Limb (tissue), 2 donors: ENCODE data around the gene NANOS2.
A peak's percentile ranks its signal among the peaks of the same experiment; 100 is the strongest.

Experiments used
- DNase-seq, 2 donors: peaks; one replicate each; pipeline ENCODE4 v3.0.0-alpha.2; 2016; ENCODE audit errors: extremely low spot score in 2 of 2

Gene NANOS2

GRCh38 chr19:45913874-45914830 lies at the start of gene NANOS2:
NANOS2 (minus strand) TSS chr19:45914778; CDS start chr19:45914693, 85 bp downstream.
- no peak for DNase-seq

DNA sequence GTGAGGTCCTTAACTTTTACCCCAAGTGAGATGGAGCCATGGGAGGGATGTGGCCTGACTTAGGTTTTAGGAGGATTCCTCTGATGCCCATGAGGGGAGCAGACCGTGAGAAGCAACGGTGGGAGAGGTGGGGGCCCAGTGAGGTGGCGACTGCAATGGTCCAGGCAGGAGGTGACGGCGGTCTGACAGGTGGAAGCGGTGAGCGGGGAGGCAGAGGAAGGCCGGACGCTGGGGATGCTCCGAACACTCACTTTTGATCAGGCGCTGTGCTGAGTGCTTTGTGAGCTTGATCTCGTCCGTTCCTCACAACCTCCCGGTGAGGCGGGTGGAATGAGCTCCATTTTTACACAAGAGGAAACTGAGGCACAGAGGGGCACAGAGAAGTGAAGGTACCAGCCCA lies 47.4 kb upstream of the NANOS2 start:
- no peak for DNase-seq

- DNase-seq = peak in 1 of 2 donors; percentile 51
Measured at GRCh38 chr19:45960595-45961235, 46.1 kb upstream of the NANOS2 start.

DNA sequence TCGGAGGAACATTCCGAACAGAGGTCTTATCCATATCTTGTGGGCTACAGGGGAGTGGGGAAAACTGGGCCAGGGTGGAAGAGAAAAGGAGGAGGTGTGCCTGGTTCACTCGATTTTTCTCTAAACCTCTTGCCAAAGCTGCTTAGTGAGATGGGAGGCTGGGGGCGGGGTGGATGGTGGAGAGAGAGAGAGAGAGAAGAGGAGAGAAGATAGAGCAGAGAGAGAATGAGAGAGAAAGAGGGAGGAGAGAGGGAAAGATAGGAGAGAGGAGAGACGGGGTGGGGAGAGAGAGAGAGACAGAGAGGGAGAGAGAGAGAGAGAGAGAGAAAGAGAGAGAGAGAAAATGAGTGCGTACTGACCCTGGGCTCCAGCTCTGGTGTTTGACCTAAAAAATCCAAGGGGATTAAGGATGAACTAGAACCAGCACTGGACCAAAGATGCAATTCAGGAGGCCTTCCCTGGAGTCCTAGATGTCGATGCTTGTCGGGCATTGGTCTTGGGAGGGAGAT lies 45.0 kb upstream of the NANOS2 start:
- no peak for DNase-seq

DNA sequence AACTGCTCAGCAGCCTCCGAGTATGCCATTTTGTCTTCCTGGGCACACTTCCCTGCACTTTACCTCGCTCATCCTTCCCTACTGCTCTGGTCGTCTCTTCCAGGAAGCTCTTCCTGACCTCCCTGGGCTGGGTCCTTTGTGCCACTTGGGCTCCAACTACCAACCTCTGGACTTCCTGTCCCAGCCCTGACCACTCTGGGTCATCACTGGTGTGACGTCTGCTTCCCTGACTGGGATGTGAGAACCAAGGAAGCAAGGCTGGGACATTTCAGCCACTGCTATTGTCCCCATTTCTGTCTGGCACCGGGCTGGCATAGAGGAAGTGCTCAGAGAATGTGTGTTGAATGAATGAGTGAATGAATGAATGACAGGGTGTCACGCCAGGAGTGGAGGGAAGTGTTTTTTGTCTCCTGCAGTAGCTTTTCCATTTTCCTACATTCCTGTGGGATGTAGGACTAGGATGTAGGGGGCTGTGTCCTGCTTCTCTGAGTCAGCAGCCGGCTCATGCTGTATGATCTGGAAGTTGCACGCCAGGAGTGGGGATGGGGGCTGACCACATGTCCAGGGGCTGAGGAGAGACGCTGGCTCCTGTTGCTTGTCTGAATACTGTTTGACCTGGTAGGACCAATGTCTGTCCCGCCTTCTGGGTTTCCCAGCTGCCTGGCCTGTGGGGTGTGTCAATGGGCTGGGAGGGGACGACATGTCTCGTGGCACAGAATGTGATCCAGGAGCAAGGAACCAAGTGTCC lies 44.4 kb upstream of the NANOS2 start:
- DNase-seq = no peak

DNA sequence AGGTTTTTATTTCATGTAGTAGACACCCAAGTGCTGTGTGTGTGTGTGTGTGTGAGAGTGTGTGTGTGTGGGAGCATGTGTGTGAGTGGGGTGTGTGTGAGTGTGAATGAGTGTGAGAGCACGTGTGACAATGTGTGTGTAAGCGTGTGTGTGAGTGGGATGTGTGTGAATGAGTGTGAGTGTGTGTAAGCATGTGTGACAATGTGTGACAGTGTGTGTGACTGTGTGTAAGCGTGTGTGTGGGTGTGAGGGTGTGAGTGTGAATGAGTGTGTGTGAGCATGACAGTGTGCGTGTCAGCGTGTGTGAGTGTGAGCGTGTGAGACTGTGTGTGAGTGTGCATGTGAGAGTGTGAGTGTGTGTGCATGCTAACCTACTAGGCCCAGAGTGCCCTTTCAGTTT lies 43.7 kb upstream of the NANOS2 start:
- DNase-seq = no peak

DNA sequence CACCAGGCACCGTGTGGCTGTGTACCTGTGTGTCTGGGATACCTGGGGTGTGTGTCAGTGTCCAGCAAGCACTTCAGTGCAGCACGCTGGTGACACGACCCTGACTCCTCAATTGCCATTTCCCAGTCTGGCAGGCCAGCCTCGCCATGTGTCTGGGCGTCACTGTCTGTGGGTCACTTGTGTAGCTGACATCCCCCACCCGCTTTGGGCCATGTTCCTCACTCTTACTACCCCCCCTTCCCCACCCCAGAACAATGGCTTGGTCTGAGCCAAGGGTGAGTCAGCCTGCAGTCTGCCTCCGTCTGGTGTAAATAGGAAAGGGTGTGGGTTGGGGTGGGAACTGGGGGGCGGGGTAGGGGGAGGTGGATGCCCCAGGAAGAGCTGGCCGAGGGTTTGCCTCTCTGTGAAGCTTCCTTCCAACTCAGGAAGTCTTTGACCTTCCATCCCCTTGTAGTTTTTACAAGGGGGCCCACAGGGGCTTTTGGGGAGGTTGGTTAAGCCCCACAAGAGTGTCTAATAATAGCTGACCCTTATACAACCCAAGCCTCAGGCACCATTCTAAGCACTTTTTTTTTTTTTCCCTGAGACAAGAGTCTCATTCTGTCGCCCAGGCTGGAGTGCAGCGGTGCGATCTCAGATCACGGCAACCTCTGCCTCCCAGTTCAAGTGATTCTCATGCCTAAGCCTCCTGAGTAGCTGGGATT lies 41.5 kb upstream of the NANOS2 start:
- no peak for DNase-seq

- DNase-seq = peak in 1 of 2 donors; percentile 76
Measured at GRCh38 chr19:45954156-45954555, 39.6 kb upstream of the NANOS2 start.

- DNase-seq = no peak
Measured at GRCh38 chr19:45953676-45954075, 39.1 kb upstream of the NANOS2 start.

- DNase-seq = peak; percentile 62 to 80
Measured at GRCh38 chr19:45952686-45953505, 38.3 kb upstream of the NANOS2 start.

DNA sequence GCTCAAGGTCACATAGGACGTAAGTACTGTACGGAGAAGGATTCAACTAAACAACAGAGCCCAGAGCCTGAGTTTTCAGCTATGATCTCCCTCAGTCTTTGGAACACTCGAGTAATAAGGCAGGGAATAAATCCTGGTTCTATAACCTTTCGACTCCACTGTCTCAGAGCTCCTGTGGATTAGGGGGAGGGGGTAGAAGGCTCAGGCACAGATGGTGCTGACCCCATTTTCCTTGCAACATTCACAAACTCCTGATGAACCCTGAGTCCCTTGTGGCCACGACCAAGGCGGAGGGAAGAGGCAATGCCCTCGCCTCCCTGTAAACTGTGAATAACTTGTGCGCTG lies 37.7 kb upstream of the NANOS2 start:
- no peak for DNase-seq

GRCh38 chr19:45947926-45948325 lies 33.3 kb upstream of the NANOS2 start:
- DNase-seq = no peak

GRCh38 chr19:45940515-45940805 lies 25.9 kb upstream of the NANOS2 start:
- DNase-seq = no peak

- no peak for DNase-seq
Measured at GRCh38 chr19:45939792-45940514, 25.4 kb upstream of the NANOS2 start.

GRCh38 chr19:45938733-45939319 lies 24.2 kb upstream of the NANOS2 start:
- DNase-seq = no peak

DNA sequence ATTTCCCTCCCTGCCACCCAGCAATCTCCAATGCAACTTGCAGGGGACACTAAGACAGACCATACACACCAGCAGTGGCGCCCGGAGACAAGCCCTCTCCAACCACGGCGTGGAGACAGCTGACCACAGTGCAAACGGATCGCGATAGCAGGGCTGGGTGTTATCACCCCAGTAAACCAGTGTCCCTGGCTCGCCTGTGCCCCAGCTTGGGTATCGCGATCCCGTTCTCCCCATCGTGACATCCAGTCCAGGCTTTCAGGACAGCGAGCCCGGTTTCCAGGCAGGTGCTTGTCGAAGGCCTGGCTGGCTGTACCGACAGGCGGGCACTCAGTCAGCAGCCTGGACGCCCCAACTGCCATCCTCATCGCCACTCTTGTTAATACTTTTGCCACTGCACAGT lies 20.7 kb upstream of the NANOS2 start:
- DNase-seq = no peak

DNA sequence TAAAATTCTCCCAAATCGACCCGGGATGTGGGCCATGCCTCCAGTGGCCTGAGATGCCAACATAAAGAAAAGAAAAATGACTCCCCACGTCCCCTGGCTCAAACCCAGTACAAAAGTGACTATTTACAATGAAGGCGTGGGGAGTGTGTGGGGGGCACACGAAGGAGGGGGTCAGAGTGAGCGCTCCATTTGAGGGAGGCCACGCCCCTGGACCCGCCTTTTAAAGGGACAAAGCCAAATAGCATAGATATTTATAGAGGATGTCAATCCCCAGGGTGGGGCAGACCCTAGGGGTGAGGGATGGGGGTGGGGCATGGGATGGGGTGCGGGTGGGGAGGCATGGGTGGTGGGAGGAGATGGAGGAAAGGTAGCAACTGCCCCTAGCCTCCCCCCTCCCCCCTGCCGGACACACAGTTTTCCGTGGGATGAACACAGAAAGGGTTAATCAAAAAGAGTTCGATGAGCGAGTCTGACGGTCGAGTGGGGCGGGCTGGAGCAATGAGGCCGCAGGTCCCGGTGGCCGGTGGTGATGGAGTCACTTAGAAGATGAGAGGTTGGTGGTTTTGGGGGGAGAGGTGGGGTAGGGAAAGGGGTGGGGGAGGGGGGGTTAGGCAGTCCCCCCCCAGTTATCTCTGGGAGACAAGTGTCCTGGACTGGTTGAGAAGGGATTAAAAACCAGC lies 20.1 kb upstream of the NANOS2 start:
- no peak for DNase-seq

- no peak for DNase-seq
Measured at GRCh38 chr19:45933759-45934158, 19.2 kb upstream of the NANOS2 start.

DNA sequence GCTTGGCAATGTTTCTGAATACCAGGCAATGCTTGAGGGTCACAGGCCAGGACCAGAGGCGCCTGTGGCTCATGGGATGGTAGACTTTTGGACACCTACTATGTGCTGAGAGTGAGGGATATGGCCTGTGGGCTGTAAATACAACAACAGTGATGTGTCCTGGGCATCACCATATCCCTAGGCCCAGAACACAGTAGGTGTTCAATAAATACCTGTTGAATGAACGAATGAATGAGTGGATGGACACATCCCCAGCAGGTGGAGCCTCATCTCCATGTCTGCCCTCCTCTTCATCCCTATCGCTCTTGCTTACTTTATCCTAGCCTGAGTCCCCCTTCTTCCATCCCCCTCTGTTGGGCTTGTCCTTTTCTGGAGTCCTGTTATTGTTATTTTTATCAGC lies 16.5 kb upstream of the NANOS2 start:
- no peak for DNase-seq
